Ascending aorta (tissue), 2 donors: ENCODE data around the gene SIGLEC5. TPM values are rescaled to one million over a fixed set of nuclear protein-coding genes. Genes with fewer than 3 reads are reported as not detected.

Experiments
- DNase-seq, 2 donors: peaks; one replicate each; pipeline ENCODE4 v3.0.0-alpha.2; 2019; ENCODE audit warnings: low spot score in 2 of 2
- H3K27ac ChIP-seq, 2 donors: fragments of 200-600 bp; sonication (generic); one replicate each; pipeline ENCODE4 v1.5.1; 2016 to 2017; ENCODE audit warnings: mild to moderate bottlenecking in 1 of 2
- H3K27me3 ChIP-seq: fragments of 200-600 bp; sonication (generic); one replicate; pipeline ENCODE4 v1.5.1; 2017
- H3K36me3 ChIP-seq, 2 donors: fragments of 200-600 bp; sonication (generic); one replicate each; pipeline ENCODE4 v1.5.1; 2016
- H3K4me1 ChIP-seq, 2 donors: fragments of 200-600 bp; sonication (generic); one replicate each; pipeline ENCODE4 v1.5.1; 2016 to 2017; ENCODE audit warnings: mild to moderate bottlenecking in 1 of 2
- H3K4me3 ChIP-seq, 2 donors: fragments of 200-600 bp; sonication (generic); one replicate each; pipeline ENCODE4 v1.5.1; 2016 to 2017; ENCODE audit warnings: mild to moderate bottlenecking in 1 of 2
- H3K9me3 ChIP-seq, 2 donors: fragments of 200-600 bp; sonication (generic); one replicate each; pipeline ENCODE4 v1.5.1; 2016
- intact Hi-C: fragments of 100-400 bp; cut with DNase I; formaldehyde crosslinking; loops from one replicate; pipeline ENCODE4 v1.15.1; 2023
- total RNA-seq: library from RNA; depleted of rRNA; stranded (reverse); fragments of >200 nt; gene quantifications from one replicate; pipeline ENCODE4 v1.1.0, GENCODE V29; 2016
- TF ChIP-seq, protein P1 (sequence below), 3 experiments: fragments of 200-600 bp in 2 of 3; fragments of 450-650 bp in 1 of 3; sonication (generic) in 2 of 3; IDR thresholded peaks; one replicate each; pipeline ENCODE4 v1.5.1; 2016 to 2019; ENCODE audit warnings: antibody characterized with exemption in 3 of 3, mild to moderate bottlenecking in 1 of 3, moderate library complexity in 1 of 3

Gene SIGLEC5
- total RNA-seq, 1 donor from 2014 or later = not detected

DNA sequence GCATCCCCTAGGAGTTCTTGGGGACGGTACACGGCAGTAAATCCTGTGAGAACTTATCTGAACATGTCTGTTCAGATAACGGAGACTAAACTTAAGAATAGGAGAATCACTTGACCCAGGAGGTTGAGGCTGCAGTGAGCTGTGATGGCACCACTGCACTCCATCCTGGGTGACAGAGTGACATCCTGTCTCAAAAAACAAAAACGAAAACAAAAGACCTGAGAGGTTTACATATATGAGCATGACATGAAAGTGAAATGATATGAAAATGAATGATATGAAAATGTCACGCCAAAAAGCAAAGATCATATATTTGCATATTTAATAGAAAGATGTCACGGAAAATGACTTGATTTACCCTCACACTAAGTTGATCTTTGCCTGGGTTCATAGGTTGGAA, 53.4 kb downstream of the SIGLEC5 start:
- H3K4me3 ChIP-seq = no peak overlapping the region
- H3K36me3 ChIP-seq = peaks cover 23 to 65% of the 10 kb centered on the region in 2 donors
- DNase-seq = no peak

DNA sequence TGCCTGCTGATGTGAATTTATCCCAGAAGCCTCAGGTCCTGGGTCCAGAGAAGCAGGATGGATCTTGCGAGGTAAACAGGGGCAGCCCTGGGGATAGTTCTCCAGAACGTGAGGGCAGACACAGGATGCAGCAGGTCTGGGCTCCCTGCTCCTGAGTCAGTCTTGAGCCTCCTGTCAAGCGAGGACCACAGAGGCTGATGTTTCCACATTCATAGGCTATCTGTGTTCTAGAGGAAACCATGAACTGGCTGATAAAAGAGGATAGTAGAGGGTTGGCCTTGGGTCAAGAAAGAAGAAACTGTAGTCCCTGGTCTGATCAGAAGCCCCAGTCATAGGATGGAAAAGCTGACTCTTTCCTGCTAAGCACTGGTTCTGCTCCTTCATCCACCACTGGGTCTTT, 56.9 kb downstream of the SIGLEC5 start:
- Histone ChIP-seq H3K27me3 (no peaks in the 10 kb centered on the region), H3K9me3 (no peaks in the 10 kb centered on the region), H3K4me3 (no peak overlapping the region), H3K27ac (no peak overlapping the region), H3K4me1 (peaks cover 0 to 12% of the 10 kb centered on the region in 2 donors), H3K36me3 (peaks cover 15 to 38% of the 10 kb centered on the region in 2 donors)
- TF ChIP-seq, protein P1, sequence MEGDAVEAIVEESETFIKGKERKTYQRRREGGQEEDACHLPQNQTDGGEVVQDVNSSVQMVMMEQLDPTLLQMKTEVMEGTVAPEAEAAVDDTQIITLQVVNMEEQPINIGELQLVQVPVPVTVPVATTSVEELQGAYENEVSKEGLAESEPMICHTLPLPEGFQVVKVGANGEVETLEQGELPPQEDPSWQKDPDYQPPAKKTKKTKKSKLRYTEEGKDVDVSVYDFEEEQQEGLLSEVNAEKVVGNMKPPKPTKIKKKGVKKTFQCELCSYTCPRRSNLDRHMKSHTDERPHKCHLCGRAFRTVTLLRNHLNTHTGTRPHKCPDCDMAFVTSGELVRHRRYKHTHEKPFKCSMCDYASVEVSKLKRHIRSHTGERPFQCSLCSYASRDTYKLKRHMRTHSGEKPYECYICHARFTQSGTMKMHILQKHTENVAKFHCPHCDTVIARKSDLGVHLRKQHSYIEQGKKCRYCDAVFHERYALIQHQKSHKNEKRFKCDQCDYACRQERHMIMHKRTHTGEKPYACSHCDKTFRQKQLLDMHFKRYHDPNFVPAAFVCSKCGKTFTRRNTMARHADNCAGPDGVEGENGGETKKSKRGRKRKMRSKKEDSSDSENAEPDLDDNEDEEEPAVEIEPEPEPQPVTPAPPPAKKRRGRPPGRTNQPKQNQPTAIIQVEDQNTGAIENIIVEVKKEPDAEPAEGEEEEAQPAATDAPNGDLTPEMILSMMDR (IDR thresholded peaks at IDR 0.05) = no peak
- DNase-seq = no peak
- intact Hi-C loops = loop anchor here (5.0 kb wide), 2 partner anchors 181 to 466 kb away; partner anchors contain the start of genes C19orf84 and CTU1

More for the DNA sequence above, 53.4 kb downstream of the SIGLEC5 start:
- Histone ChIP-seq H3K27ac (no peak overlapping the region), H3K27me3 (no peaks in the 10 kb centered on the region), H3K9me3 (no peaks in the 10 kb centered on the region), H3K4me1 (peaks cover 0 to 9% of the 10 kb centered on the region in 2 donors)
- TF ChIP-seq, protein P1 (IDR thresholded peaks at IDR 0.05) = no peak
- intact Hi-C loops = no loop called here

DNA sequence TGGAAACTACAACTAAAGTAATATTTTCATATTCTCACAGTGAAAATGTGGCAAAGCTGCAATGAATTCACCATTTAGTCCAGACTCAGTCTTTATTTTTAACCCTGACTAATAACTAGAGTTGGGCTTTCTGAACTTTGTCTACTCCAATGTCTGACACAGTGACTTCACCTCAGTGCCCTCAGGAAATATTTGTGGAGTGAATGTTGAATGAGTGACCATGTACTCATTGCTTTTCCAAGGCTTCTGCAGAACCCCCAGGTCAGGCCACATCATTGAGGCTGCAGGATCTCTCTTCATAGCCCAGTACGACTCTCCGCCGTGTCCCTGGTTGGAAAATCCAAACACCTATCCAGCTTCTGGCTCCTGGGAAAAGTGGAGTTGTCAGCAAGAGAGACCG, 57.3 kb downstream of the SIGLEC5 start:
- Histone ChIP-seq H3K27ac (no peak overlapping the region), H3K4me1 (peaks cover 0 to 12% of the 10 kb centered on the region in 2 donors), H3K4me3 (peak overlapping the region in 1 of 2 donors; percentile 3), H3K9me3 (no peaks in the 10 kb centered on the region), H3K36me3 (peaks cover 11 to 34% of the 10 kb centered on the region in 2 donors), H3K27me3 (no peaks in the 10 kb centered on the region)
- intact Hi-C loops = loop anchor here (5.0 kb wide), 2 partner anchors 181 to 466 kb away; partner anchors contain the start of genes C19orf84 and CTU1
- DNase-seq = no peak
- TF ChIP-seq, protein P1 (IDR thresholded peaks at IDR 0.05) = no peak

DNA sequence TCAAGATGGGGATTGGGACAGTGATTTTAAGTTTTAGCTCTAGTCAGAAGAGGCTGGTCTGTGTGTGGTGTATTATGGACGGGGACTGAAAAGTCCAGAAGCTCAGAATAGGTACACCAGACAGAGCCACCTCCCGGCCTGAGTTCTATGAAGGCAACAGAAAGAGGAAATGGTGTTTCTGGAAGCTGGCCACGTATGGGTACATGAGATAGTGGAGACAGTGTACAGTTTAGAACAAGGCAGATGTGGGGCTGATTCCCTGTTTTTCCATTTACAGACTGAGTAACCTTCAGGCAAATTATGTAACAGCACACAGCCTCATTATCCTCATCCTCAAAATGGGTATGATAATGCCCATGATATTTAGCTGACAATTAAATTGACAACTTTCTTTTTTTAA, 57.8 kb downstream of the SIGLEC5 start:
- Histone ChIP-seq H3K27ac (no peak overlapping the region), H3K4me3 (peak overlapping the region in 1 of 2 donors; percentile 94), H3K4me1 (peaks cover 0 to 12% of the 10 kb centered on the region in 2 donors), H3K9me3 (no peaks in the 10 kb centered on the region), H3K36me3 (peaks cover 10 to 32% of the 10 kb centered on the region in 2 donors), H3K27me3 (no peaks in the 10 kb centered on the region)
- DNase-seq = no peak
- intact Hi-C loops = loop anchor here (5.0 kb wide), 2 partner anchors 180 to 465 kb away; partner anchors contain the start of genes C19orf84 and CTU1
- TF ChIP-seq, protein P1 (IDR thresholded peaks at IDR 0.05) = no peak

DNA sequence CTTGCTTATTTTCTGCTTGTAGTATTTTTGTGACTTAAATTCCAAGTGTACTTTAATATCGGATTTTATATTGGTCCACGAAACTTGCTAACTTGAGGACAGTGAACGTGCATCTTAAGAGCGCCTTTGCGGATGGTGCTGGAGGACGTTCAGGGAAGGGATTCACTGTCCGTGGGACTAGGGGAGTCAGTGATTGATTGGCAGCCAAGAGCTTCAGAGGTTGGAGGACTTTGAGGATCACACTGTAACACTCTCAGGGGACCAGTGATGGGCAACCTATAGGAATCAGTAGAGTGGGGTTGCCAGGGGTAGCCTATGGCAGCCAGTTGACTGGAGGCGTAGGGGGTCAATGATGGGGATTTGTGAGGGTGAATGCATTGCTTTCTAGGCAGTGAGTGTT, 58.6 kb downstream of the SIGLEC5 start:
- peak overlapping the region; percentile 56 to 94 for H3K4me3 ChIP-seq
- no peak overlapping the region for H3K27ac ChIP-seq
- peaks cover 10 to 24% of the 10 kb centered on the region in 2 donors for H3K36me3 ChIP-seq
- TF ChIP-seq, protein P1 (IDR thresholded peaks at IDR 0.05) = no peak
- intact Hi-C loops = loop anchor here (1.0 to 5.0 kb wide), 6 partner anchors 23 to 464 kb away; partner anchors contain the start of genes C19orf84 and CTU1
- H3K27me3 ChIP-seq = no peaks in the 10 kb centered on the region
- no peak for DNase-seq
- H3K9me3 ChIP-seq = no peaks in the 10 kb centered on the region
- H3K4me1 ChIP-seq = peaks cover 0 to 12% of the 10 kb centered on the region in 2 donors
